ENCODE data around the gene FBXW10B. TPM values are rescaled to one million over a fixed set of nuclear protein-coding genes. Genes with fewer than 3 reads are reported as not detected.
"Not testable (repeated sequence)": the region's sequence is repeated elsewhere in the genome, so short reads cannot be mapped to it uniquely, and the experiment has no call there.

Gene FBXW10B
- total RNA-seq, 1 experiment from 2014 or later, result not detected

DNA sequence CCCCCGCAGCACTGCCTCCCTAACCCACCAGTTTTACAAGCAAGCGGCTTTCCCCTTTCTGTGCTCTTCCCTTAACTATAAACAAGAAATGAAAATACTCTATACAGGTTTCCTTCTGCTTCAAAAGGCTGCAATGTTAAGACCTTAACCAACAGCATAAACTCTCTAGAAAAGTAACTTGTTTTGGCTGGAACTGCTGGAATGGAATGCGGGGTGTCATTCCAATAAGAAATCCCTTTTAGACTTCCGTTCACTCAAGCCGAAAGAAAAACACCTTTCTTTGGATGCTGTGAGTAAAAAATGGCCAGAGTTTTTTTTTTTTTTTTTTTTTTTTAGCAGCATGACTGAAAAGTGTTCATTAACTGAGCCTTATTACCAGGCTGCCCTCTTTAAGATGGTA lies 27.5 kb downstream of the FBXW10B start:
- not testable (repeated sequence) for H3K36me3 Mint-ChIP-seq (ENCODE audit: insufficient read depth in 1 of 3, low read depth in 3 of 3); H3K23me2 ChIP-seq (ENCODE audit: insufficient read length, low read depth, low read length, poor library complexity, severe bottlenecking); H3K27ac Mint-ChIP-seq; H3K18ac ChIP-seq (ENCODE audit: insufficient read length, low read depth, low read length); H2BK15ac ChIP-seq (ENCODE audit: low read depth, low read length); H4K8ac ChIP-seq (replicated peaks; ENCODE audit: insufficient read length, low read depth, low read length); H3K4me3 Mint-ChIP-seq; H3K9ac ChIP-seq (ENCODE audit: extremely low read depth, insufficient read length, low read length); H2BK5ac ChIP-seq (ENCODE audit: insufficient read length, low read length); H3K14ac ChIP-seq (ENCODE audit: insufficient read depth, low read length); H3K27ac ChIP-seq (ENCODE audit: insufficient read length, low read depth, low read length); H2BK20ac ChIP-seq (ENCODE audit: low read depth, low read length, poor library complexity, severe bottlenecking); H2BK12ac ChIP-seq (ENCODE audit: insufficient read length, low read depth, low read length); DNase-seq; H3K56ac ChIP-seq (ENCODE audit: insufficient read length, low read depth, low read length); H3K4me2 ChIP-seq (ENCODE audit: insufficient read depth, insufficient read length, low read length); H3K79me2 ChIP-seq (ENCODE audit: insufficient read depth, low read length); H3K27me3 Mint-ChIP-seq (ENCODE audit: low read depth); H4K20me1 ChIP-seq (ENCODE audit: control insufficient read depth, insufficient read depth, insufficient read length); H2BK120ac ChIP-seq (ENCODE audit: low read depth, low read length, poor library complexity, severe bottlenecking); H3T11ph ChIP-seq (ENCODE audit: low read length); H3K23ac ChIP-seq (ENCODE audit: insufficient read length, low read depth, low read length); H3K9me3 Mint-ChIP-seq; H4K5ac ChIP-seq (ENCODE audit: insufficient read length, low read depth, low read length); H3K4me1 ChIP-seq (ENCODE audit: insufficient read depth, low read length); H3K79me1 ChIP-seq (ENCODE audit: insufficient read depth, low read depth, low read length, poor library complexity, severe bottlenecking); H3K9me3 ChIP-seq (ENCODE audit: control insufficient read depth, low read depth, low read length); H2AFZ ChIP-seq (ENCODE audit: low read length); H4K91ac ChIP-seq (ENCODE audit: insufficient read length, low read depth, low read length); H2AK5ac ChIP-seq (ENCODE audit: insufficient read length, low read length); H3K27me3 ChIP-seq (ENCODE audit: insufficient read depth, low read length); H3K4ac ChIP-seq (ENCODE audit: low read depth, low read length)
- WGBS (ENCODE audit: extremely low coverage, insufficient read length, low lambda C conversion rate), result no CpG with 5 or more reads among the region's 5 CpGs
- H3K4me1 Mint-ChIP-seq, result peaks cover 9 to 11% of the 10 kb centered on the region in 2 experiments

DNA sequence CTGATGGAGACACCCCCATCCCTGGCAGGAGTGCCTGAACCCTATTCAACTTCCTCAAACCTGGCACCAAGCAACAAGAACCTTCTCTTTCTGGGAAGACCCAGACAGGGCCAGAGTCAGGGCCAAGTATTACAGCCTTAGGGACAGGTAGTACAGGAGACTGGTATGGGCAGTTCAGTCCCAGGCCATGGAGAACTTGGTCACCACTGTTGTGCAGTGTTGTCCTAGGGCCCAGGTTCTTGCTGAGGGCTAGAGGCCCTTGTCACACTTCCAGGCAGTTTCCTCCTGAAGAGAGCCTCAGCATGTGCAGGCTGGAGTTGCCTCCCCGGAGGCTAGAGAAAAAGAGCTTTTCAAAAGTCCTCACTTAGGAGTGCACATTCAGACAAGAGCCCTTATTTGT lies 28.7 kb downstream of the FBXW10B start:
- not testable (repeated sequence) for H3K4ac ChIP-seq (ENCODE audit: low read depth, low read length); H3K79me1 ChIP-seq (ENCODE audit: insufficient read depth, low read depth, low read length, poor library complexity, severe bottlenecking); H2BK120ac ChIP-seq (ENCODE audit: low read depth, low read length, poor library complexity, severe bottlenecking); H2BK12ac ChIP-seq (ENCODE audit: insufficient read length, low read depth, low read length); H3K9me3 Mint-ChIP-seq; H4K5ac ChIP-seq (ENCODE audit: insufficient read length, low read depth, low read length); H3K18ac ChIP-seq (ENCODE audit: insufficient read length, low read depth, low read length); H3K14ac ChIP-seq (ENCODE audit: insufficient read depth, low read length); H4K8ac ChIP-seq (replicated peaks; ENCODE audit: insufficient read length, low read depth, low read length); H3K4me1 ChIP-seq (ENCODE audit: insufficient read depth, low read length); H2BK5ac ChIP-seq (ENCODE audit: insufficient read length, low read length); H3K4me2 ChIP-seq (ENCODE audit: insufficient read depth, insufficient read length, low read length); H2BK15ac ChIP-seq (ENCODE audit: low read depth, low read length); H4K91ac ChIP-seq (ENCODE audit: insufficient read length, low read depth, low read length); H3K27me3 Mint-ChIP-seq (ENCODE audit: low read depth); H2BK20ac ChIP-seq (ENCODE audit: low read depth, low read length, poor library complexity, severe bottlenecking); H2AK5ac ChIP-seq (ENCODE audit: insufficient read length, low read length); H4K20me1 ChIP-seq (ENCODE audit: control insufficient read depth, insufficient read depth, insufficient read length); H3K27ac ChIP-seq (ENCODE audit: insufficient read length, low read depth, low read length); H3K23me2 ChIP-seq (ENCODE audit: insufficient read length, low read depth, low read length, poor library complexity, severe bottlenecking); H3K9ac ChIP-seq (ENCODE audit: extremely low read depth, insufficient read length, low read length); H3T11ph ChIP-seq (ENCODE audit: low read length); H3K9me3 ChIP-seq (ENCODE audit: control insufficient read depth, low read depth, low read length); H3K79me2 ChIP-seq (ENCODE audit: insufficient read depth, low read length); H3K56ac ChIP-seq (ENCODE audit: insufficient read length, low read depth, low read length); H3K36me3 Mint-ChIP-seq (ENCODE audit: insufficient read depth in 1 of 3, low read depth in 3 of 3); H2AFZ ChIP-seq (ENCODE audit: low read length); H3K4me3 Mint-ChIP-seq; H3K23ac ChIP-seq (ENCODE audit: insufficient read length, low read depth, low read length); H3K27me3 ChIP-seq (ENCODE audit: insufficient read depth, low read length); DNase-seq
- Mint-ChIP-seq H3K4me1 (peaks cover 9 to 11% of the 10 kb centered on the region in 2 experiments), H3K27ac (peak overlapping the region in 1 of 3 experiments; percentile 65; a peak in 1 of 7 replicates)
- no CpG with 5 or more reads among the region's 1 CpG for WGBS (ENCODE audit: extremely low coverage, insufficient read length, low lambda C conversion rate)
